OCI-LY1 (cell line): ENCODE data around the gene ADAM11.

Experiments
- H2AFZ ChIP-seq: fragments of 200-600 bp; sonication (generic), shearing (Covaris generic); 2 replicates; pipeline ENCODE4 v1.6.0; 2014; ENCODE audit warnings: antibody characterized with exemption, mild to moderate bottlenecking, low read length
- H3F3A ChIP-seq: fragments of 200-600 bp; sonication (generic), shearing (Covaris generic); 2 replicates; pipeline ENCODE4 v1.6.0; 2014; ENCODE audit warnings: mild to moderate bottlenecking, antibody characterized with exemption, low read length, moderate library complexity; ENCODE audit not compliant: insufficient read depth
- H3K27ac ChIP-seq: fragments of 200-600 bp; sonication (generic); 2 replicates; pipeline ENCODE4 v1.5.1; 2014; ENCODE audit warnings: low read length, mixed run types, mild to moderate bottlenecking, low read depth; ENCODE audit not compliant: poor library complexity, severe bottlenecking
- H3K27me3 ChIP-seq: fragments of 200-600 bp; sonication (generic); 2 replicates; pipeline ENCODE4 v1.6.0; 2014; ENCODE audit warnings: antibody characterized with exemption, mild to moderate bottlenecking, low read length, moderate library complexity; ENCODE audit not compliant: insufficient read depth
- H3K36me3 ChIP-seq: fragments of 200-600 bp; sonication (generic); 2 replicates; pipeline ENCODE4 v1.6.1; 2014; ENCODE audit warnings: mild to moderate bottlenecking, antibody characterized with exemption, low read length, moderate library complexity, mixed read lengths; ENCODE audit not compliant: insufficient read depth
- H3K4me1 ChIP-seq: fragments of 200-600 bp; sonication (generic); 2 replicates; pipeline ENCODE4 v1.5.1; 2014; ENCODE audit warnings: mild to moderate bottlenecking, low read length, moderate library complexity; ENCODE audit not compliant: insufficient read depth, severe bottlenecking
- H3K4me2 ChIP-seq: fragments of 200-600 bp; sonication (generic), shearing (Covaris generic); 2 replicates; pipeline ENCODE4 v1.6.1; 2014; ENCODE audit warnings: low read length
- H3K4me3 ChIP-seq: fragments of 200-600 bp; sonication (generic); 2 replicates; pipeline ENCODE4 v1.5.1; 2014; ENCODE audit warnings: low read length, low read depth, mild to moderate bottlenecking, mixed read lengths; ENCODE audit not compliant: poor library complexity, severe bottlenecking
- H3K79me2 ChIP-seq: fragments of 200-600 bp; shearing (Covaris generic); 2 replicates; pipeline ENCODE4 v1.6.1; 2016; ENCODE audit warnings: mixed run types, low read length, mixed read lengths; ENCODE audit not compliant: insufficient read depth
- H3K9ac ChIP-seq: fragments of 200-600 bp; sonication (generic), shearing (Covaris generic); 2 replicates; pipeline ENCODE4 v1.6.1; 2014; ENCODE audit warnings: mild to moderate bottlenecking, low read length, mixed read lengths
- H3K9me2 ChIP-seq: fragments of 200-600 bp; sonication (generic), shearing (Covaris generic); 2 replicates; pipeline ENCODE4 v1.6.1; 2014; ENCODE audit warnings: low read depth, mild to moderate bottlenecking, low read length, mixed read lengths
- H3K9me3 ChIP-seq: fragments of 200-600 bp; shearing (Covaris generic); 2 replicates; pipeline ENCODE4 v1.6.1; 2014; ENCODE audit warnings: low read length, mixed read lengths
- H4K20me1 ChIP-seq: fragments of 200-600 bp; sonication (generic), shearing (Covaris generic); 2 replicates; pipeline ENCODE4 v1.6.0; 2016; ENCODE audit warnings: mild to moderate bottlenecking, low read length; ENCODE audit not compliant: insufficient read depth
- CTCF ChIP-seq: fragments of 200-600 bp; sonication (generic), shearing (Covaris generic); IDR thresholded peaks from 2 replicates; pipeline ENCODE4 v1.5.1; 2017; ENCODE audit warnings: mild to moderate bottlenecking, antibody characterized with exemption, low read length, moderate library complexity, mixed read lengths
- EZH2 ChIP-seq: fragments of 200-600 bp; sonication (generic), shearing (Covaris generic); IDR thresholded peaks from 2 replicates; pipeline ENCODE4 v1.8.0; 2017; ENCODE audit warnings: borderline replicate concordance, mixed run types, mild to moderate bottlenecking, antibody characterized with exemption, low read length, moderate library complexity, mixed read lengths

ADAM11 gene

GRCh38 chr17:44775136-44775837, 16.5 kb downstream of the ADAM11 start:
- Histone ChIP-seq H3K36me3 (no peaks in the 10 kb centered on the region), H3K27ac (no peak overlapping the region), H3F3A (no peaks in the 10 kb centered on the region), H3K9me3 (no peaks in the 10 kb centered on the region), H3K9me2 (no peaks in the 10 kb centered on the region), H4K20me1 (no peaks in the 10 kb centered on the region), H2AFZ (no peak overlapping the region), H3K79me2 (no peaks in the 10 kb centered on the region), H3K4me1 (peaks cover 21% of the 10 kb centered on the region), H3K9ac (peak overlapping the region; percentile 27; the same call in 1 of the 2 replicates), H3K27me3 (no peaks in the 10 kb centered on the region), H3K4me2 (peak overlapping the region; percentile 71), H3K4me3 (peak overlapping the region; percentile 59)
- TF ChIP-seq CTCF (no peak; the same call in 1 of the 2 replicates), EZH2 (no peak)

- Histone ChIP-seq H2AFZ (no peak overlapping the region), H3K27ac (no peak overlapping the region), H3K4me1 (peaks cover 21% of the 10 kb centered on the region), H3F3A (no peaks in the 10 kb centered on the region), H3K4me3 (peak overlapping the region; percentile 59), H3K36me3 (no peaks in the 10 kb centered on the region), H3K9me3 (no peaks in the 10 kb centered on the region), H4K20me1 (no peaks in the 10 kb centered on the region), H3K79me2 (no peaks in the 10 kb centered on the region), H3K27me3 (no peaks in the 10 kb centered on the region), H3K9ac (peak overlapping the region; percentile 39; the same call in 1 of the 2 replicates), H3K4me2 (peak overlapping the region; percentile 71), H3K9me2 (no peaks in the 10 kb centered on the region)
- no peak for TF ChIP-seq EZH2
- TF ChIP-seq CTCF: no peak
These were observed 17.2 kb downstream of the ADAM11 start for GRCh38 chr17:44775838-44776621.

- H3K27me3 ChIP-seq: no peaks in the 10 kb centered on the region
- no peaks in the 10 kb centered on the region for H3K9me2 ChIP-seq
- peaks cover 21% of the 10 kb centered on the region for H3K4me1 ChIP-seq
- H2AFZ ChIP-seq: no peak overlapping the region
- no peaks in the 10 kb centered on the region for H3F3A ChIP-seq
- no peak for TF ChIP-seq EZH2
- no peak for TF ChIP-seq CTCF
- no peaks in the 10 kb centered on the region for H3K79me2 ChIP-seq
- no peaks in the 10 kb centered on the region for H4K20me1 ChIP-seq
- H3K9ac ChIP-seq: no peak overlapping the region
- no peak overlapping the region for H3K4me3 ChIP-seq
- no peaks in the 10 kb centered on the region for H3K9me3 ChIP-seq
- H3K36me3 ChIP-seq: no peaks in the 10 kb centered on the region
- no peak overlapping the region for H3K27ac ChIP-seq
- H3K4me2 ChIP-seq: no peak overlapping the region
These were observed 18.0 kb downstream of the ADAM11 start for GRCh38 chr17:44776628-44777393.
